ENCODE data around the gene SUPT20HL1. TPM values are rescaled to one million over a fixed set of nuclear protein-coding genes. Genes with fewer than 3 reads are reported as not detected.

The SUPT20HL1 gene
- total RNA-seq, 2 experiments from 2014 or later: not detected

DNA sequence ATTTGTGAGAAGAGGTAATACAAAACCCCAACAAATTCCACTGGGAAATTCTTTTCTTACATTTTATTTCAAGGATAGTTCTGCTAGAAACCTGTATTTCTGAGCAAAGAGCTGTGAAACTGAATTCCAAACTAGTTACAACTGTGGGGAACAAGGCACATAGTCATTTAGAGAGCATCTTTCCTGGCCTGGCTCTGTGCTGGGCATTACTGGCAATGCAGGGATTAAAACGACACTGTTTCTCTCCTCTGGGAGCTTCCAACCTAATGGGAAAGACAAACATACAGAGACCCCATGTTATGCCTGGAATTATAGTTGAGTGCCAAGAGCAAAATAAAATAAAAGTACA lies 36.5 kb downstream of the SUPT20HL1 start:
- no peaks in the 10 kb centered on the region for H3K9me2 ChIP-seq (ENCODE audit: insufficient read depth, low read length)
- no peak for DNase-seq (ENCODE audit: low spot score)
- H3K9me3 ChIP-seq (ENCODE audit: low read length): no peaks in the 10 kb centered on the region
- ChIA-PET CTCF (ENCODE audit: unreplicated experiment) (interaction anchor here (1.0 kb wide), 1 partner anchor 102 kb away, joined by 3 read pairs; no protein-coding TSS in a partner anchor), POLR2A (interaction anchor here (0.6 kb wide), 2 partner anchors 68 to 304 kb away, joined by 3 to 4 read pairs; partner anchors contain the start of gene PDK3)
- H3K27ac ChIP-seq (ENCODE audit: low read depth, low read length, poor library complexity, severe bottlenecking): no peak overlapping the region
- no peaks in the 10 kb centered on the region for H3K36me3 ChIP-seq (ENCODE audit: insufficient read depth, low read length)
- intact Hi-C loops (cut with micrococcal nuclease; ENCODE audit: unreplicated experiment): loop anchor here (5.0 to 10.0 kb wide), 2 partner anchors 165 to 748 kb away; no protein-coding TSS in a partner anchor
- no peak overlapping the region for H3K4me3 ChIP-seq (ENCODE audit: low read depth, low read length, poor library complexity, severe bottlenecking)
- H4K20me1 ChIP-seq (ENCODE audit: insufficient read depth, low read length): no peaks in the 10 kb centered on the region
- no peak for TF ChIP-seq EZH2phosphoT487 (IDR thresholded peaks at IDR 0.05; ENCODE audit: borderline replicate concordance, low read depth, low read length)
- TF ChIP-seq, protein P1, sequence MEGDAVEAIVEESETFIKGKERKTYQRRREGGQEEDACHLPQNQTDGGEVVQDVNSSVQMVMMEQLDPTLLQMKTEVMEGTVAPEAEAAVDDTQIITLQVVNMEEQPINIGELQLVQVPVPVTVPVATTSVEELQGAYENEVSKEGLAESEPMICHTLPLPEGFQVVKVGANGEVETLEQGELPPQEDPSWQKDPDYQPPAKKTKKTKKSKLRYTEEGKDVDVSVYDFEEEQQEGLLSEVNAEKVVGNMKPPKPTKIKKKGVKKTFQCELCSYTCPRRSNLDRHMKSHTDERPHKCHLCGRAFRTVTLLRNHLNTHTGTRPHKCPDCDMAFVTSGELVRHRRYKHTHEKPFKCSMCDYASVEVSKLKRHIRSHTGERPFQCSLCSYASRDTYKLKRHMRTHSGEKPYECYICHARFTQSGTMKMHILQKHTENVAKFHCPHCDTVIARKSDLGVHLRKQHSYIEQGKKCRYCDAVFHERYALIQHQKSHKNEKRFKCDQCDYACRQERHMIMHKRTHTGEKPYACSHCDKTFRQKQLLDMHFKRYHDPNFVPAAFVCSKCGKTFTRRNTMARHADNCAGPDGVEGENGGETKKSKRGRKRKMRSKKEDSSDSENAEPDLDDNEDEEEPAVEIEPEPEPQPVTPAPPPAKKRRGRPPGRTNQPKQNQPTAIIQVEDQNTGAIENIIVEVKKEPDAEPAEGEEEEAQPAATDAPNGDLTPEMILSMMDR (conservative IDR thresholded peaks at IDR 0.05; ENCODE audit: low read length): no peak
- no peak overlapping the region for H3K4me2 ChIP-seq (ENCODE audit: low read length)
- no peak overlapping the region for H2AFZ ChIP-seq (ENCODE audit: low read length)
- no peaks in the 10 kb centered on the region for H3K79me2 ChIP-seq (ENCODE audit: insufficient read depth, low read depth, low read length)
- BruUV-seq (replicated peaks): no TSS peak
- no peaks in the 10 kb centered on the region for H3K4me1 ChIP-seq (ENCODE audit: insufficient read depth, low read length, poor library complexity, severe bottlenecking)

DNA sequence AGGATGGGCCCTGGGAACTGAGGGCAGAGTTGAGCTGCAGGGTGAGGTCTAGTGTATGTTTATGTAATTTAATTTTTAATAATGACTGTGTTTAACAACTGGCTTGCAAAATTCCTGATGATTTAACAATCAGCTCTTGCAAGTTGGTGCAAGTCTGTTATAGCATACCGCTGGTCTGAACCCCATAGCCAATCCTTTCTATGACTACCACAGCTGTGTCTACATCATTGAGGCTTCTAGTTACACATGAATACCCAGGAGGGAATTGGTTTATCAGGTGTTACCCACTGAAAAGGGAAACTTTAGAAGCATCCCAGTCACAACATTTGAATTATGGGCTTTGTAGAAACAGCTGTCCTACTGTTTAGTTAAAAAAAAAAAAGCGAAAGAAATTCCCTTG lies 38.3 kb downstream of the SUPT20HL1 start:
- Histone ChIP-seq H4K20me1 (ENCODE audit: insufficient read depth, low read length) (no peaks in the 10 kb centered on the region), H3K36me3 (ENCODE audit: insufficient read depth, low read length) (no peaks in the 10 kb centered on the region), H3K79me2 (ENCODE audit: insufficient read depth, low read depth, low read length) (no peaks in the 10 kb centered on the region), H2AFZ (ENCODE audit: low read length) (no peak overlapping the region), H3K9me3 (ENCODE audit: low read length) (no peaks in the 10 kb centered on the region), H3K4me3 (ENCODE audit: low read depth, low read length, poor library complexity, severe bottlenecking) (no peak overlapping the region), H3K4me2 (ENCODE audit: low read length) (no peak overlapping the region), H3K27ac (ENCODE audit: low read depth, low read length, poor library complexity, severe bottlenecking) (no peak overlapping the region), H3K9me2 (ENCODE audit: insufficient read depth, low read length) (no peaks in the 10 kb centered on the region), H3K4me1 (ENCODE audit: insufficient read depth, low read length, poor library complexity, severe bottlenecking) (no peaks in the 10 kb centered on the region)
- intact Hi-C loops (cut with micrococcal nuclease; ENCODE audit: unreplicated experiment): loop anchor here (5.0 to 10.0 kb wide), 2 partner anchors 164 to 746 kb away; no protein-coding TSS in a partner anchor
- DNase-seq (ENCODE audit: low spot score): no peak
- no TSS peak for BruUV-seq (replicated peaks)
- POLR2A ChIA-PET: interaction anchor here (0.6 kb wide), 1 partner anchor 27 kb away, joined by 3 read pairs; no protein-coding TSS in a partner anchor
- CTCF ChIA-PET (ENCODE audit: unreplicated experiment): no interaction called here
- no peak for TF ChIP-seq EZH2phosphoT487 (IDR thresholded peaks at IDR 0.05; ENCODE audit: borderline replicate concordance, low read depth, low read length)
- TF ChIP-seq, protein P1 (conservative IDR thresholded peaks at IDR 0.05; ENCODE audit: low read length): no peak

DNA sequence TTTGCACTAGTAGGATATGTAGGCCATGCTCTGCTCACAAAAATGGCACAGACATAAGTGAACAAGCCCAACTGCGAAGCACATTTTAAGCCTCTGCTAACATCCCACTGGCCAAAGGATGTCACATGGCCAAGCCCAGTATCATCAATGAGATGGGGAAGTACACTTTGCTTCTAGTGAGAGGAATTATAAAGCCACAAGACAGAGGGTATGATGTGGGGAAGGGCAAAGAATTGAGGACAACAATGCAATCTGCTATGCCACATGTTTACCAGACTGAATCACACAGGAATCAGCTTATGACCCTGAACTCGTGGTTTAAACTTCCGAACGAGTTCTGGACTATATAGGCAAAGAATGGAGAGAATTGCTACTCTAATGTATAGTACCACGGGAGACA lies 39.1 kb downstream of the SUPT20HL1 start:
- no peaks in the 10 kb centered on the region for H3K79me2 ChIP-seq (ENCODE audit: insufficient read depth, low read depth, low read length)
- H3K9me2 ChIP-seq (ENCODE audit: insufficient read depth, low read length): no peaks in the 10 kb centered on the region
- H2AFZ ChIP-seq (ENCODE audit: low read length): no peak overlapping the region
- no TSS peak for BruUV-seq (replicated peaks)
- no peaks in the 10 kb centered on the region for H3K9me3 ChIP-seq (ENCODE audit: low read length)
- no peak overlapping the region for H3K27ac ChIP-seq (ENCODE audit: low read depth, low read length, poor library complexity, severe bottlenecking)
- DNase-seq (ENCODE audit: low spot score): no peak
- H3K4me2 ChIP-seq (ENCODE audit: low read length): no peak overlapping the region
- intact Hi-C loops (cut with micrococcal nuclease; ENCODE audit: unreplicated experiment): loop anchor here (5.0 to 10.0 kb wide), 2 partner anchors 163 to 745 kb away; no protein-coding TSS in a partner anchor
- no peaks in the 10 kb centered on the region for H3K36me3 ChIP-seq (ENCODE audit: insufficient read depth, low read length)
- H3K4me3 ChIP-seq (ENCODE audit: low read depth, low read length, poor library complexity, severe bottlenecking): no peak overlapping the region
- ChIA-PET CTCF (ENCODE audit: unreplicated experiment) (no interaction called here), POLR2A (interaction anchor here (1.0 kb wide), 2 partner anchors 14 to 100 kb away, joined by 3 read pairs; no protein-coding TSS in a partner anchor)
- no peak for TF ChIP-seq EZH2phosphoT487 (IDR thresholded peaks at IDR 0.05; ENCODE audit: borderline replicate concordance, low read depth, low read length)
- TF ChIP-seq, protein P1 (conservative IDR thresholded peaks at IDR 0.05; ENCODE audit: low read length): no peak
- H3K4me1 ChIP-seq (ENCODE audit: insufficient read depth, low read length, poor library complexity, severe bottlenecking): no peaks in the 10 kb centered on the region
- H4K20me1 ChIP-seq (ENCODE audit: insufficient read depth, low read length): no peaks in the 10 kb centered on the region

Measured in OCI-LY7 (cell line).